NCI-H345 (cell line): ENCODE measurements around the gene TRMT2A.

Experiments
- DNase-seq: peaks from one replicate; lab custom pipeline; 2025; lab: John Stamatoyannopoulos, UW

The TRMT2A gene

DNA sequence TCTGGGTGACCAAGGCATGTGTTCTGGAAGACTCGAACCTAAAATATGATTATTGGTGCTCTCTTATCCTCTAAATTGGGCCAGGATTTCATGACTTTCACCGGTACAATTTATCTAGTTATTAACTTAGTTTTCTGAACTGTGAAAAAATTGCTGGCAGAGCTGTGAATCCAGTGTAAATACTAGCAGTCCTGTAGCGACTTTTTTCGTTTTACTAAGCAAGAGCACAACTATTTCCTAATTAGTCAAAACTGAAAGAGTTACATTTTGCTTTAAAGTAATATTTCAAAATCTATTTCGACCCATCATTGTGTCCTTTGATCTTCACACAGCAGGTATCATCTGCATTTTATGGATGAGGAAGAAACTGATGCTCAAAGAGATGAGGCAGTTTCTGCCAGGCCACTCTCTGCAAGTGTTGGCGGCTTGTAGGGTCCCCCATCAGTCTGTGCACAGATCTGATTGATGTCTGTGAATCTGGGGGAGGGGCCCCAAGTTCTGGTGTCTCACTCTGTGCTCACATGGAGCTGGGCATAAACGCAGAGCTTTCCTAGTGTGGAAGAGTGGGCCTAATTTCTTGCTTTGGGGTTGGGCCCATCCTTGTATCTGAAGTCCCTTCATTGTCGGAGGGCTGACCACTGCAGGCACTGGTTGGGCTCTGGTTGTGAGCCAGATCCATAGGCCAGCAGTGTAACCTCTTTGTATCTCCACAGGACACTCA, 1.4 kb upstream of the TRMT2A start:
- DNase-seq = no peak

DNA sequence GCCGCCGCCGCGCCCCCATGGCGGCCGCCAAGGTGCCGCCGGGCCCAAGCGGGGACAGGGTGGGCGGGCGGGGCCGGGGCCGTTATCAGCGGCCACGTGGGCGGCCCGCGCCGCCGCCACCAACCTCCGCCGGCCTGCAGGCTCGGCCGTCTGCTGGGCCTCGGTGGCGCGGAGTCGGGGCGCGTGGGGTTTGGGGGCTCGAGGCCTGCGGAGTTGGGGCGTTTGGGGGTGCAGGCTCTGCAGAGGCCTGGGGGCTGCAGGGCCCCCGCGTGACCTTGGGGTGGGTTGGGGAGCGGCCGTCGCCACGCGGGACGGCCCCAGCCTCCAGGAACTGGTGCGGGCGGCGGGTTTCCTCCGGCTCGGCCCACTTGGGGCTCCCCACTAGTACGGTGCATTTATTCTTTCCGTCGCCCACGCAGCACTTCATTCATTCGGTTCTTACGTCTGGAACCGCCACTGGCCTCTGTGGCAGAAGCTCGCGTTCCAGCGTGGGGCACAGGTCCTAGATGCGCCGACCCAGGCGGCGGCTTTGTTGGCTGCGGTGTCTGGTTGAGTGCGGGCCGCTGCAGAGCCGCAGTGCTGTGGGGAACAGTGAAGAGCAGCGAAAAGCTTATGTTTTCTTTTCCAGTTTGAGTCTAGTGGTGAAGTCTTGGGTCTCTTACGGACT, 740 bp upstream of the TRMT2A start:
- DNase-seq = no peak

DNA sequence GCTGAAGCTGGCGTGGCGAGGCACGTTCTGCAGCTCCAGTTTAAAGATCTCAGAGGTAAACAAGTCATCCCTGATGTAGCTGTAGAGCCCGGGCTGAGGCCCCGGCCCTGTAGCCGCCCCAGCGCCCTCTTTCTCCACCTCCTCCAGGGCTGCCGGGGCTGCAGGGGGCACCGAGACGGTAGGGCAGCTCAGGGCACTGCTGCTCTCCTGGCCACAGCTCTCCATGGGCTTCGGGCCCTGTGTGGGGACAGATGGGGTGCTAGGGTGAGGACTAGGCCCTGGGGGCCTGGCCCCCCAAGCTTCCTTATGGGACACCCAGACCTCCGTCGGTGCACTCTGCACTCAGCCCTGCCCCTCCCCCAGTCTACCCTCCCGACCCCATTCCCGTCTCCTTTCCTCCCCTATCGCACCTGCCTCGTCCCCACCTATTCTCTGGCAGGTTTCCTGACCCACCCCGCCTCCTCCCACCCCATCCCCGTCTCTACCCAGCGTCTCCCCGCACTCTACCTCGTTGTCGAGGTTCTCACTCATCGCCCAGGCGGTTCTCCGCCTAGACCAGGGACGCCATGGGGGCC, 563 bp downstream of the TRMT2A start:
- no peak for DNase-seq

DNA sequence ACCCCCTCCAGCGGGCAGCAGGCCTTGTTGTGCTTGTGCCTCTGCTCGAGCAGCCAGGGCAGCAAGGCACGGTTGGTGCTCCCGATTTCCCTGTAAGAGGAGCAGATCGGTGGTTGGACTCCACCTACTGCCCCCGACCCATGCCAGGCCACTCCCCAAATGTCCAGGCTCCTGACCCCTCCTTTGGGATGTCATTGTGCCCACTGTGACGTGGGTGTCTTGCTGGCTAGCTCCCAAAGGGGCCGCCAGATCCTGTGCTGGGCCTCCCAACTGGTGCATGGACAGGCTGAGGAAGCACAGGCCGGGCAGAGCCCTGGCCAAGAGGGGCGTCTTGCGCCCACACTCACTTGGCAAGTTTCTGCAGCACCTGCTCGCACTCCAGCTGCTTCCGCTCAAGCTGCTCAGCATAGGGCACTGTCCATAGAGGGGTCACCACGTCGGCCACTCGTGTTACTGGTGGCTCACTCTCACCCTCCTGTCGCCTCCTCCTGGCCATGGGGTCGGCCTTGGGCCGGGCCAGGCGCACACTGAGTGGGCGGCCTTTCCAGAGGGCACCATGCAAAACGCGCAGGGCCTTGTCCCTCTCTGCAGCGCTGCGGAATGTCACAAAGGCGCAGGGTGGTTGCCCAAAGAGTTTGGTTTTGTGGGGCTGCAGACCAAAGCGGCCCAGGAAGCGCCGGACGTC, 1.2 kb downstream of the TRMT2A start, which contains the start of gene RANBP1:
TSS of gene RANBP1 (plus strand) at position 414 of the 685 bp plus-strand sequence. CDS start at position 495, 81 bp downstream.
- no peak for DNase-seq

DNA sequence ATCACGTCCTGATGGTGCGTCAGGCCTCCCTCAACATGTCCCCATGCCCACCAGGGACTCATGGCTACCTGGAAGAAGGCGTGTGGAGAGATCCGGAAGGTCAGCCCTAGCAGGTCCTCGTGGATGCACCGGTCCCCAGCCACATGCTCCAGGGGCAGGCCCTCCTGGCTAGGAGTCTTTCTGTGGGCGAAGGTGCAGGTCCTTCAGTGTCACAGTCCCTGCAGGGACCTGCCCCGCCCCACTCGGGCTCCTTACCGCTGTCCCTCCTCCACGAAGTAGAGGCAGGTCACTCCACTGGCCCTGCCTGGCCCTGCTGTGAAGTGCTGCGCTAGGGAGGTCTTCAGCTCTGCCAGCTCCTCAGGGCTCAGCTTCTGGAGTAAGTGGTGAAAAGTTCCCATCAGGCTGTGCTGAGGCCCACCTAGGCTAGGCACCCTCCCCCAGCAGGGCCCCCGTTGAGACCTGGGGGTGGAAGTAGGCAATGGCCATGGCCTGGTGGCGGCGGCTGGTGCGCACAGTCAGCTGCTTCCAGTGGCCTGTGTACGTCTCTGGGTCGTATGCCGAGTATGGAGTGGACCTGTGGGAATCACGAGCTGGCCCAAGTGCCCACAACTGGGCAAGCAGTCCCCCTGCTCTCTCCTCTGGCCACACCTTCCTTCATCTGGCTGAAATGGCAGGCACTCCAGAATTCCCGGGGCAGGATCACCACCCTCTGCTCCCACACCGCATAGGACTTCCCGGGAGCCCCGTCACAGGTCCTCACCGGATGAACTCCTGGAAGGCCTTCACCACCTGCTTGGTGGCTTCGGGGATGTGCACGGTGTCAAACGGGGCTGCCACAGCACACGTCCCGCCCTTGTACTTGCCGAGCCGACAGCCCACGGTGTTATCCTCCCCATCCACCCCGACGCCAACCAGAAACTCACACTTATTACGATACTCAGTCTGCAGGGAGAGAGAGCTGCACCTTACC, 2.2 kb downstream of the TRMT2A start:
- DNase-seq = no peak

DNA sequence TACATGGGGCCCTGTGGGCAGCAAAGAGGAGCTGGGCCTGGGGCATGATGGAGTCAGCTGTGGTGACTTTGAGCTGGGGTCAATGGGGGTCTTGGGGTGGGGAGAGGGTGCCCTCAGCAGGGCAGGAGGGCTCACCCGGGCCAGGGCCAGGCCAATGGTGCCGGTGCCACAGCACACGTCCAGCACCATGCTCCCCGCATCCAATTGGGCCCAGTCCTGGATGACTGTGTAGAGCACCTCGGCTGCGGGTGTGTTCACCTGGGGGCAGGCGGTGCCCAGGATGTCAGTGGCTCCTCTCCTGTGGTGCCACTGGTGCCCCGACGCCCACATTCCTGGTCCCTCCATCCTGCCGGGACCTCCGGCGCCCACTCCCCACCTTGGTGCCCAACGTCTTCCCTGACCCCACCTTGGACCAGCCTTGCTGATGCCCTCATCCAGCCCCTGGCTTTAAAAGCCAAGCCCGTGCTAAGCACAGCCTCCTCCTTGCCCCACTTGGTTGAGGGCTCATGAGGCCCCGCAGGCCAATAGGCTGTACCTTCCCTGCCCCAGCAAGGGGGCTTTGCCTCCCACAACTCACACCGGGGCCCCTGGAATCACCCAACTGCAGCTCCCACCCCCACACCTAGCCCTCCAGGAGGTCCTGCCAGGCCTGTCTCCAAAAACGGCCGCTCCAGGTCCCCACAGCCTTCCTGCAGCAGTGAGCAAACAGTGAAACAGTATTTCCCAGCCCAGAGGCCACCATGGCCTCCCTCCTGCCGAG, 3.3 kb downstream of the TRMT2A start:
- DNase-seq = no peak

DNA sequence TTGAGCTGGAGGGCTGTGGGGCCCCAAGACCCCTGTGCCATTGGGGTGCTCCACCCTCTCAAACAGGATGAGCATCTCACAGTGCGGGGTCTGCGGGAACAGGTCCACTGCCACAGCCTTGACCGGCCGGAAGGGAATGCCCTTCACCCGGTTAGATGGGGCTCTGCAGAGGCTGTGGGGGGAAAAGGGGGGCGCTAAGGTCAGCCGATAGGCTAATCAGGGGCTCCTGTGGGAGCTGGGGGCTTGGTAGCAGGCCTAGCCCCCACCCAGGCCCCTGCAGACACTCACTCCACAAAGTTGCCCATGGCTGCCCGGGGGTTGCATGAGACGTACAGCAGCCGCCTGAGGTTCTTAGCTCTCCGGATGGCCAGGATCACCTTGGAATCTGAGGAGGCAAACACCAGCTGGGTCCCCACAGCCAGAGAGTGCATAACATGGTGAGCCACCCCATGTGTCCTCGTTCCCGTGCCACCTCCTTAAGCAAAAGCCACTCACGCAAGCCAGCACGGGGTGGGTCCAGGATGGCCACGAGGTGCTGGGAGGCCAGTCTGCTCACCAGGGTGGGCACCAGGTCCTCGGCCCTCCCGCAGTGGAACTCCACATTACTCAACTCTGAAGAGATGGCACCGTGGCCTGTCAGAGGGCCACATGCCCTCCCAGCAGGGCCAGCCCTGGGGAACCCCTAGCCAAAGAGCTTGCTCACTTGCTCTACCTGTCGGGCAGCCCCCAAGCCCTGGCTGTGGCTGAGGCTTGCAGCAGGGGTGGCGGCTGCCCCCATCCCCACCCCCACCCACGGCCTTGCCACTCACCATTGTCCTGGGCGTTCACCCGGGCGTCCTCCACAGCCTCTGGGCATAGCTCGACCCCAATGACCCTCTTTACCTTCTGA, 4.2 kb downstream of the TRMT2A start:
- DNase-seq = no peak

DNA sequence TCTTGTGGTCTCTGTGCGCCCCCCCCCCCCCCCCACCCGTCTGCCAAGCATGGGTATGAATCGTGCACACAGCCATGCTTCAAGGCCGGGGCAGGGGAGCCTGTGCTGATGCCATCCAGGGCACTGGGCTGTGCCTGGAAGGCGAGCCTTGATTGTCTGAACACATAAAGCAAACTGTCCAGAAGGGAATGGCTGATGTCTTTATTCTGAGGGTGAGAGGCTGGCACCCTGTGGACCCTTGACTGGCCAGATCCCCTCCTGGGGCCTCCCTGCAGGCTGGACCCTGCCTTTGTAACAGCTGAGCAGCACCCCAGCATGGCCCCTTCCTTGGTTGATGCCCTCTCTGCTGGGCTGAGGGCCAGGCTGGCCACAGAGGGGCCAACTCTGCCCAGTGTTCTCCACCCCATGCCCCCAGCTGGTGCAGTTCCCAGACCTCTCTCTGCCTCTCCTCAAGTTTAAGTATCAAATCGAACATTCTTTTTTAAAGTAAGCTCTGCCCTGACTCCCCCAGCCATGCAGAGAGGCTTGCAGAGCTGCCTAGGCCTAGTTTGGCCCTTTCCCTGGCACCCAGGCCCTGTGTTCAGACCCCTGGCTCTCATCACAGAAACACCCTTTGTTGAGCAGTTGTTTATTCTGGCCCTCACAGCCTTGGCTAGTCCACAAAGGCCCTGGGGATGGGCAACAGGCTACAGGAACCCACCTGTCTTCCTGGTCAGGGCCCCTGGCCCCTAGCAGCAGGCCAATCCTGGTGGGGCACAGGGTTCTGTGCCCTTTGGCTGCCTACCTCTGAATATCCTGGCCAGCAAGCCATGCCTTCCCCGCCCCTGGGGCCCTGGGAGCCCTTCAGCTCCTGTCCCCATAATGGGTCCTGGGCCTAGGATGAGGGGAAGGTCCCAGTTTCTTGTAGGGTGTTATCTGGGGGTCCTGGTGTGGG, 5.1 kb downstream of the TRMT2A start:
- no peak for DNase-seq

DNA sequence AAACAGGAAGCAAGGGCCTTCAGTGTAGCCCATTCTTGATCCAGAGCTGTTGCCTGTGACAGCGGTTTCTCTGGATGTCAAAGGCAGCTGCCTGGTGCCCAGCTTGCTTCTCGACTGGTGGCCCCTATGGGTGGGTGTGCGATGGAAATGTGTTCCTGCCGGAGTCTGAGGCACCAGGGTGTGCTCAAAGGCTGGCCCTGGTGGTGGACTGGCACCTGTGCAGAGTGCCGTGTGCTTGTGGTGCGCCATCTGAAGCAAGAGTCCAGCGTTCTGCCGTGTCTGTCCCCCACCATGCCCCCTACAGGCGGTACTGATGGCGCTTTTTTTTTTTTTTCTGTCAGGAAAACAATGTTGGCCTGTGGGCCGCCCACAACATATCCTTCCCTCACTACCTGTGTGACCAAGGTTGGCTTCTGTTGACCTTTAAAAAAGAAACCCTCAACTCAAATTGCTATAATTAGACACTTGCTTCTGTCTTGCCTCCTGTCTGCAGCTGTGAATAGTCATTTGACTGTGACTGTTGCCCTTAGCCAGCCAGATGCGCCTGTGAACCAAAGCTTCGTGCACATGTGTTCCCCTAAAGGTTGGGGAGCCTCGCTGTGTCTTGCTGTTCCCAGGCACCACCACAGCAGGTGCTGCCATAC, 5.9 kb downstream of the TRMT2A start:
- no peak for DNase-seq

DNA sequence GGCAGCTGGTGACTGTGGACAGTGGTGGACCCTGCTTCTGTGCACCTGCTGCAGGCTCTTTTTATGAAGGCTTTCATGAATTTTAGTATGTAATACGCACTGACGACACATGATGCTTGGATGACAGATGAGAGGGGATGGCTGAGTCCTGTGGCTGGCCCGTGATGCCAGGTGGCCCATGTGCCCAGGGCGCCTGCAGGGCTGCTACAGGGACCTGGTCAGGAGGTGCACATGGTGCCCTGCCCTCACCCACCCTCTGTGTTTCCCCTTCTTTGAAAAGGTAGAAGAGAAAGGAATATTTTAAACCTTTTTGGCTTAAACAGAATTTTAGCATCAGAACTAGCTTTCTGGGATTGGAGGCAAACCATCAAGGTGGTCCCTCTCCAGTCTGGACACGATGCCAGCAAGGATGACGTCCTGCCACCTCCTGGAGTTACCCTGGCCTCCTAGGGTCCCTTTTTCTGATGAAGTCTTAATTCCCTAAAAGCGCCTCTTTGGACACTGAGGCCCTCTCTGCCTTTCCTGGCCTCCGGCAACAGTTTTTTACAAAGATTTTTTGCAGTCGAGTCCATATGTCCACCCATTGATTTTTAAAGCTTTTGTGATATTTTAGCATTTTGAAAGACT, 6.6 kb downstream of the TRMT2A start:
- no peak for DNase-seq

DNA sequence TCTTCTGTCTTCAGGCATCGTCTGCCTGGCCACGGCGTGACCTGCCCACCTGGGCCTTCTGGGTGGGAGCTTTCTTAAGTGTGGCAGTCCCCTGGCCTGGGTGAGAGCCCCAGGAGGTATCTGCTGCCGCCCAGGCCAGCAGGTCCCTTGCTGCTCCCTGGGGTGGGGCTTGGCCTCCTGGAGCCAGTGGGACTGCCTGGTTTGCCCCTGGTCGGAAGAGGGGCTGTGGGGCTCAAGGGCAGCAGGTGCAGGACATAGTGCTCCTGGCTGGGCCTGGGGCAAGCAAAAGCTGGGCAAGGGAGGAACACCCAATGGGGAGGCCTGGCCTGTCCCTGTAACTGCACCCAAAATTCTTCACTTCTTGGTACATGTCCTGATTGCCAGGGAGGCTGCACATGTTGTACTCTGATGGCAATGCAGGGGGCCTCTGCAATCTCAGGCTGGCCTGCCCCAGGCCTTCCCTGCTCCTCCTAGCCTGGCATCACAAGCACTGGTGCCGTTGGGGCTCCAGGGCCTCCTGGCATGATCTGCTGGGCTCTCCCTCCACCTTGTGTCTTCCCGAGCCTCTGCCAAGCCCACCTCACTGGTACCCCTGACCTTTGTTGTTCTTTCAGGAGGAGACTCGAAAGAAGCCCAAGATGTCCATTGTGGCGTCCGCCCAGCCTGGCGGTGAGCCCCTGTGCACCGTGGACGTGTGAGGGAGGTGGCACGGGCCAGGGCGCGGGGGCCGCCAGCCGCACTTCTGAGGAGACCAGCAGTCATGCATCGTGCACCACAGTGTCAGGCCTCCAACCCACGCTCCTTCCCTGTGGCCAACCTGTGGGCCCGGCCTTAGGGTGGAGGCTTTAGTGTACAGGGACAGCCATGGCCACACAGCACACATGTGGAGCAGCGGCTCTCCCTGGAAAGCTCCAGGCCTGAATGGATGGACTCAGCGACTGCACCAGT, 7.3 kb downstream of the TRMT2A start:
- no peak for DNase-seq

DNA sequence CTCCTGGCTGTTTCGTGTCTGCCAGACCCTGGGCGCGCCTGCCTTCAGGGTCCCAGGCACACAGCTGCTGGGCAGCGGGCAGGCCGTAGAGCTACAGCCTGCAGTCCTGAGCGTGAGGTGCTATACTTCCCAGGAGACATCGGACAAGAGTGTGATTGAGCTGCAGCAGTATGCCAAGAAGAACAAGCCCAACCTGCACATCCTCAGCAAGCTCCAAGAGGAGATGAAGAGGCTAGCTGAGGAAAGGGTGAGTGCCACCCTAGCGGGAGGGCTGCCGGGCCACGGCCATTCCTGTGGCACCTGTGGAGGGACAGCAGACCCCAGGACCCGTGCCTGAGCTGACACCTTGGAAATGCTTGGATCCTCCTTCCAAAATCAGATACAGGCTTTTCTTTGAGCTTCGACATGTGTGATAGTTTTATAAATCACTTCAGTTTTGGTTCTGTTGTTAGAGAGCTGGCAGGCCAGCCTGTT, 8.2 kb downstream of the TRMT2A start:
- DNase-seq = no peak

DNA sequence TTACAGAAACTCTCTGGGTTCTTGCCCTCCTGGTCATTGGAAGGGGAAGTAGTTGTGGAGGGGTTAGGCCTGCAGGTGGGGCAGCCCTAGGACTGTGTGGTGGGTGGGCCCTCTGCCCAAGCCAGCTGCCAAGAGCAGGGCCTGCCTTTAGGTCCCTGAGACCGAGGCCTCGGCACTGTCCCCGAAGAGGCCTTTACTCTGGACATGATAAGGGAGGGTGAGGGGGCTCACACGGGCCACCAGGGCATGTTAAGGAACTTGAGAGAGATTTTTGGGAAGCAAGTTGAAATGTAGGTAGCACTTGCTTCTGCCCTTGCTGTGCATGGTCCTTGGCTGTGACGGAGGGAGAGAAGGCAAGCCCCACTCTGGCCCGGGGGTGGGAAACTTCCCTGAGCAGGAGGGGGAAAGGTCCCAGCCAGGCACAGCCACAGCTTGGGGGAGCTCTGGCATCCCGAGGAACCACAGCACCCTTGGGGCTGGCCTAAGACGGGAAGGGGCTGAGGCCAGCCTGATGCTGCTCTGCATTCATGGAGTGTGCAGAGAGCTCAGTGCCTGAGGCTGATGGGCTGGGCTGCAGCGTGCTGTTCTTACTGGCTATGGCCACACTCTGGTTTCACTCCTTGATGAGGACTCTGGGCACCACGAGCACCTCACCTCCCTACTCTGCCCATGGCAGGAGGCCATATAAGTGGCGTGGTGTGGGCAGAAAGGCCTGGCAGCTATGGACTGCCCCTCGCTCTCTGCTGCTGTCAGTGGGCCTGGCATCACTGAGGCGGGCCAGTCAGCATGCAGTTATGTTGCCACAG, 8.9 kb downstream of the TRMT2A start:
- DNase-seq = no peak

DNA sequence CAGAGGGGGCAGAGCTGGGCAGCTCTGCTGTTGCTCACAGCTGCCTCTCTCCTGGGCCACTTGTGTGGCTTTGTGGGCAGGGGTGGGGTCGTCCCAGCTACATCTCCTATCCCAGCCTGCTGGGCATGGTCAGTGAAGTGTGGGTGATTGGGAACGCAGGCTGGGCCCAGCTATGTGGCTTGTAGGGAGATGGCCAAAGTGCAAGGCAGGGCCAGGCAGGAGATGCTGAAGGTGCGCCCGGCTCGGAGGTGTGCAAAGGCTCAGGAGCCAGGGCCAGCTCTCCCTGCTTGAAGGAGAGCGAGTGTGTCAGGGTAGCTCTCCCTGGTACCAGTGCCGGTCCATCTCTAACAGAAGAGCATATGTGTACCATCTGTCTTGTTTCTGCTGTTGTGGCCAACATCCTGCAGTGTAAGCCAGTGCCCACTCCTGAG, 9.5 kb downstream of the TRMT2A start:
- no peak for DNase-seq

DNA sequence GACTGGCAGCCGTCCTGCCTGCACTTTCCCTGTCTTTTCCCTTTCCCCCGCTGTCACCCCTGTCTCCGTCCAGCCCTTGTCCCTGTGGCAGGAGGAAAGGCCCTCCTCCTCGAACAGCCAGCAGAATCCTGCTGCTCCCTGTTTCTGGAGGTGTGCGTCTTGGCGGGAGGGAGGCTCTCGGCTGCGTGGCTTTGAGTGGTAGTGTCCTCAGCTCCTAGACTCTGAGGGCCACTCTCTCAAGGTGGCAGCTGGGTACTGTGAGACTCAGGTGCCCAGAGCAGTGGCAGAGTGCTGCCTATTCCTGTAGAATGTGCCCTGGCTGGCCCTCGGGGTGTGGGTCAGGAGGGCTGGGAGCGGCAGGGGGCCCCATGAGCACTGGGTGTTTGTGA, 10.2 kb downstream of the TRMT2A start:
- DNase-seq = no peak
